Neural progenitor cell (in vitro differentiated cells): ENCODE data around the gene EMILIN2. TPM values are rescaled to one million over a fixed set of nuclear protein-coding genes. Genes with fewer than 3 reads are reported as not detected.

ENCODE experiments used
- DNase-seq: peaks from one replicate; pipeline ENCODE4 v3.0.0-alpha.2; 2016; ENCODE audit warnings: low spot score
- H2AFZ ChIP-seq: fragments of 200-600 bp; sonication (generic); replicated peaks from 2 replicates; pipeline ENCODE4 v1.6.1; 2016; ENCODE audit warnings: antibody characterized with exemption
- H3F3A ChIP-seq: fragments of 200-600 bp; sonication (generic); 2 replicates; pipeline ENCODE4 v1.6.1; 2016; ENCODE audit warnings: antibody characterized with exemption, low read depth
- H3K27ac ChIP-seq: fragments of 200-600 bp; sonication (generic); 2 replicates; pipeline ENCODE4 v1.5.1; 2016; ENCODE audit warnings: mild to moderate bottlenecking
- H3K27me3 ChIP-seq: fragments of 200-600 bp; sonication (generic); 2 replicates; pipeline ENCODE4 v1.6.1; 2016; ENCODE audit warnings: mild to moderate bottlenecking, moderate library complexity
- H3K36me3 ChIP-seq: fragments of 200-600 bp; sonication (generic); 2 replicates; pipeline ENCODE4 v1.5.1; 2016
- H3K4me1 ChIP-seq: fragments of 200-600 bp; sonication (generic); 2 replicates; pipeline ENCODE4 v1.6.1; 2016; ENCODE audit warnings: mixed run types
- H3K4me2 ChIP-seq: fragments of 200-600 bp; sonication (generic); 2 replicates; pipeline ENCODE4 v1.6.1; 2016
- H3K4me3 ChIP-seq: fragments of 200-600 bp; sonication (generic); 2 replicates; pipeline ENCODE4 v1.5.1; 2016
- H3K79me2 ChIP-seq: fragments of 200-600 bp; sonication (generic); 2 replicates; pipeline ENCODE4 v1.6.1; 2016; ENCODE audit warnings: low read depth
- H3K9ac ChIP-seq: fragments of 200-600 bp; sonication (generic); 2 replicates; pipeline ENCODE4 v1.6.1; 2016
- H3K9me3 ChIP-seq: fragments of 200-600 bp; sonication (generic); 2 replicates; pipeline ENCODE4 v1.5.1; 2016; ENCODE audit warnings: low read depth
- H4K20me1 ChIP-seq: fragments of 200-600 bp; sonication (generic); 2 replicates; pipeline ENCODE4 v1.6.1; 2016; ENCODE audit warnings: low read depth
- H3K27ac Mint-ChIP-seq: 3 replicates; pipeline ENCODE4 v1.8.0; 2021; ENCODE audit warnings: mixed read lengths
- H3K27me3 Mint-ChIP-seq: 2 replicates; pipeline ENCODE4 v1.8.0; 2022; ENCODE audit warnings: low read depth, mild to moderate bottlenecking, inconsistent platforms, moderate library complexity, mixed read lengths; ENCODE audit not compliant: insufficient read depth
- H3K36me3 Mint-ChIP-seq: 3 replicates; pipeline ENCODE4 v1.8.0; 2021; ENCODE audit warnings: mixed read lengths
- H3K4me1 Mint-ChIP-seq: 3 replicates; pipeline ENCODE4 v1.8.0; 2021; ENCODE audit warnings: mixed read lengths
- H3K4me3 Mint-ChIP-seq: 3 replicates; pipeline ENCODE4 v1.8.0; 2021; ENCODE audit warnings: mild to moderate bottlenecking, moderate library complexity, mixed read lengths
- H3K9me3 Mint-ChIP-seq: 3 replicates; pipeline ENCODE4 v1.8.0; 2020; ENCODE audit warnings: mixed read lengths
- EZH2 ChIP-seq: fragments of 200-600 bp; sonication (generic); IDR thresholded peaks from 2 replicates; pipeline ENCODE4 v1.6.1; 2017; ENCODE audit warnings: antibody characterized with exemption, mild to moderate bottlenecking, moderate library complexity
- EZH2phosphoT487 ChIP-seq: fragments of 200-600 bp; sonication (generic); IDR thresholded peaks from 2 replicates; pipeline ENCODE4 v1.6.1; 2017; ENCODE audit warnings: antibody characterized with exemption
- total RNA-seq: library from RNA; depleted of rRNA; stranded (reverse); fragments of >200 nt; gene quantifications from 2 replicates; pipeline ENCODE4 v1.2.3, GENCODE V29; 2015; ENCODE audit warnings: low replicate concordance
- TF ChIP-seq, protein P1 (sequence below): fragments of 200-600 bp; sonication (generic); IDR thresholded peaks from 2 replicates; pipeline ENCODE4 v1.5.1; 2017; ENCODE audit warnings: antibody characterized with exemption, mild to moderate bottlenecking

The EMILIN2 gene
- total RNA-seq, 1 donor from 2014 or later = 2.2 TPM

DNA sequence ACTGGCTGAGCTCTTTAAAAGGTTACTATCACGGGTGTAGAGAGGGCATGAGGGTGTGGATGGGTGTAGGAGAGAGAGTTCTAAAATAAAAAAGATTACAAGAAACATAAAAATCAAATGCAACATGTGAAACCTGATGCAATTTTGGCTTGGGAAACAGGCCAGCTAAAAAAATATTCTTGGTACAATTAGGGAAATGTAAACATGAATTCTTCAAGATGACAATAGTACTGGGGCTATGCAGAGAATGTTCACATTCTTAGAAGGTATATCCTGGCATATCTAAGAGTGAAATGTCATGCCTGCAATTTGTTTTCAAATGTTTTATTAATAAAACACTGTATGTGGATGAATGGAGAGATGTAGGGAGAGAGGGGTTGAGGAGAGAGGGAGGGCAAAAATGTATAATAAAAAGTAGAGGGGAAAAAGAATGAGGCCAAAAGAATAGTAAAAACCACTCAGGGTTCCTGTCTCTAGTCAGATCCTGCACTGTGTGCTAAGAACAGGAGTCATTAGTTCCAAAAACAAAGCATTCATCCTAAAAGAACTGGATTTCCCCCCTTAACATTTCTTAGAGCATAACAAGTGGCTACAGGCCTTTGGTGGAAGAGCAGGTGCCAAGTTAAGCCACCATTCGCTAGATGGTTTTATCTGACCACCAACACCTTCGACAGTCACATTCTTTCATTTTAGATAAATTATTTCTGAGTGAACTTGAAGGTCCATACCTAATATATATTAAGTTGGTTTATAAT, 88.8 kb downstream of the EMILIN2 start:
- no peaks in the 10 kb centered on the region for H4K20me1 ChIP-seq
- Mint-ChIP-seq H3K27me3 (no peaks in the 10 kb centered on the region), H3K9me3 (no peaks in the 10 kb centered on the region), H3K4me3 (no peak overlapping the region), H3K27ac (no peak overlapping the region), H3K36me3 (peaks cover 15% of the 10 kb centered on the region), H3K4me1 (no peaks in the 10 kb centered on the region)
- no peak overlapping the region for H3K4me2 ChIP-seq
- no peaks in the 10 kb centered on the region for H3K9me3 ChIP-seq
- peaks cover 12% of the 10 kb centered on the region for H3F3A ChIP-seq
- H3K4me1 ChIP-seq = no peaks in the 10 kb centered on the region
- no peak overlapping the region for H2AFZ ChIP-seq
- no peaks in the 10 kb centered on the region for H3K27me3 ChIP-seq
- H3K36me3 ChIP-seq = no peaks in the 10 kb centered on the region
- no peak for DNase-seq
- H3K4me3 ChIP-seq = no peak overlapping the region
- TF ChIP-seq EZH2 (no peak), EZH2phosphoT487 (no peak)
- TF ChIP-seq, protein P1, sequence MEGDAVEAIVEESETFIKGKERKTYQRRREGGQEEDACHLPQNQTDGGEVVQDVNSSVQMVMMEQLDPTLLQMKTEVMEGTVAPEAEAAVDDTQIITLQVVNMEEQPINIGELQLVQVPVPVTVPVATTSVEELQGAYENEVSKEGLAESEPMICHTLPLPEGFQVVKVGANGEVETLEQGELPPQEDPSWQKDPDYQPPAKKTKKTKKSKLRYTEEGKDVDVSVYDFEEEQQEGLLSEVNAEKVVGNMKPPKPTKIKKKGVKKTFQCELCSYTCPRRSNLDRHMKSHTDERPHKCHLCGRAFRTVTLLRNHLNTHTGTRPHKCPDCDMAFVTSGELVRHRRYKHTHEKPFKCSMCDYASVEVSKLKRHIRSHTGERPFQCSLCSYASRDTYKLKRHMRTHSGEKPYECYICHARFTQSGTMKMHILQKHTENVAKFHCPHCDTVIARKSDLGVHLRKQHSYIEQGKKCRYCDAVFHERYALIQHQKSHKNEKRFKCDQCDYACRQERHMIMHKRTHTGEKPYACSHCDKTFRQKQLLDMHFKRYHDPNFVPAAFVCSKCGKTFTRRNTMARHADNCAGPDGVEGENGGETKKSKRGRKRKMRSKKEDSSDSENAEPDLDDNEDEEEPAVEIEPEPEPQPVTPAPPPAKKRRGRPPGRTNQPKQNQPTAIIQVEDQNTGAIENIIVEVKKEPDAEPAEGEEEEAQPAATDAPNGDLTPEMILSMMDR = no peak
- no peaks in the 10 kb centered on the region for H3K79me2 ChIP-seq
- H3K27ac ChIP-seq = no peak overlapping the region
- no peak overlapping the region for H3K9ac ChIP-seq

DNA sequence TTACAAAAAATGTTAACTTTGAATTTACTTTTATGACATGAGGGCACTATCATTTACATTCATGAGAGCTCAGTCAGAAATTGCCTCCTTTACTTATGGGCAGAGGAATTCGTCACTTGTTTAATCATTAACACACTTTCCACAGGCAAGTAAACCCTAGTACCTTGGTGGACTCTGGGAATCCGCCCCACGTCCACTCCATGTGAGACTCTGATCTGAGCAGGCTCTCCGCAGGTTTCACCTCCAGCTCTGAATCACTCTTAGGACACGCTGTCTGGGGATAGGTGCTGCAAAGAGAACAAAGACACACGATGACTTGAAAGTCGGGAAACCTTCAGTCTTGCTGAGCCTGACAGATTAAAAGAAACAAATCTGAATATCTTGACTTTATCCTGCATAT, 92.5 kb downstream of the EMILIN2 start:
- H3K4me3 Mint-ChIP-seq = no peak overlapping the region

GRCh38 chr18:2948038-2948437, 101.2 kb downstream of the EMILIN2 start:
- H3K4me3 ChIP-seq = no peak overlapping the region

More for the DNA sequence above, 92.5 kb downstream of the EMILIN2 start:
- no peak overlapping the region for H3K27ac Mint-ChIP-seq
- no peaks in the 10 kb centered on the region for H3K9me3 Mint-ChIP-seq
- H3K4me1 Mint-ChIP-seq = no peaks in the 10 kb centered on the region
- H3K36me3 Mint-ChIP-seq = peaks cover 14% of the 10 kb centered on the region
- H3K4me2 ChIP-seq = no peak overlapping the region
- no peak overlapping the region for H3K4me3 ChIP-seq
- H3K9me3 ChIP-seq = no peaks in the 10 kb centered on the region
- H2AFZ ChIP-seq = no peak overlapping the region
- H3K27me3 Mint-ChIP-seq = no peaks in the 10 kb centered on the region
- no peak overlapping the region for H3K9ac ChIP-seq
- DNase-seq = no peak
- no peaks in the 10 kb centered on the region for H3F3A ChIP-seq
- H3K79me2 ChIP-seq = no peaks in the 10 kb centered on the region
- H3K4me1 ChIP-seq = no peaks in the 10 kb centered on the region
- TF ChIP-seq EZH2phosphoT487 (no peak), EZH2 (no peak)
- TF ChIP-seq, protein P1 = no peak
- H4K20me1 ChIP-seq = no peaks in the 10 kb centered on the region
- H3K27me3 ChIP-seq = no peaks in the 10 kb centered on the region
- H3K27ac ChIP-seq = no peak overlapping the region
- no peaks in the 10 kb centered on the region for H3K36me3 ChIP-seq

More at GRCh38 chr18:2948038-2948437, 101.2 kb downstream of the EMILIN2 start:
- H3K36me3 ChIP-seq = peaks cover 7% of the 10 kb centered on the region
- Mint-ChIP-seq H3K9me3 (no peaks in the 10 kb centered on the region), H3K4me1 (peaks cover 3% of the 10 kb centered on the region), H3K4me3 (no peak overlapping the region), H3K36me3 (peaks cover 29% of the 10 kb centered on the region), H3K27ac (no peak overlapping the region), H3K27me3 (no peaks in the 10 kb centered on the region)
- H2AFZ ChIP-seq = no peak overlapping the region
- TF ChIP-seq EZH2 (no peak), EZH2phosphoT487 (no peak)
- TF ChIP-seq, protein P1 = peak; percentile 49
- no peaks in the 10 kb centered on the region for H3F3A ChIP-seq
- peak; percentile 16 for DNase-seq
- H4K20me1 ChIP-seq = no peaks in the 10 kb centered on the region
- H3K9me3 ChIP-seq = no peaks in the 10 kb centered on the region
- no peaks in the 10 kb centered on the region for H3K79me2 ChIP-seq
- no peak overlapping the region for H3K9ac ChIP-seq
- no peak overlapping the region for H3K4me2 ChIP-seq
- H3K4me1 ChIP-seq = no peaks in the 10 kb centered on the region
- no peak overlapping the region for H3K27ac ChIP-seq
- no peaks in the 10 kb centered on the region for H3K27me3 ChIP-seq
